ENCODE measurements around the gene RPL13. TPM values are rescaled to one million over a fixed set of nuclear protein-coding genes. Genes with fewer than 3 reads are reported as not detected.
"Not testable (repeated sequence)": the region's sequence is repeated elsewhere in the genome, so short reads cannot be mapped to it uniquely, and the experiment has no call there.

The RPL13 gene
- total RNA-seq, 4 donors from 2014 or later, result 2,633 to 11,472 (median 5,632) TPM

GRCh38 chr16:89586218-89586617 is 25.7 kb downstream of the RPL13 start:
- H3K4me3 ChIP-seq, result no peak overlapping the region
- intact Hi-C loops (cut with DNase I; ENCODE audit: low total_unique reads), result no loop called here
- no peak overlapping the region for H3K27ac ChIP-seq

GRCh38 chr16:89586853-89587252 is 26.4 kb downstream of the RPL13 start:
- Histone ChIP-seq H3K36me3 (no peaks in the 10 kb centered on the region), H3K9me3 (no peaks in the 10 kb centered on the region), H3K27ac (no peak overlapping the region), H3K4me3 (no peak overlapping the region), H3K27me3 (no peaks in the 10 kb centered on the region), H3K4me1 (no peaks in the 10 kb centered on the region)
- DNase-seq, result no peak
- intact Hi-C loops (cut with DNase I; ENCODE audit: low total_unique reads), result no loop called here
- TF ChIP-seq CTCF (IDR thresholded peaks at IDR 0.05), result no peak

More at GRCh38 chr16:89586218-89586617, 25.7 kb downstream of the RPL13 start:
- H3K4me1 ChIP-seq, result no peaks in the 10 kb centered on the region
- TF ChIP-seq CTCF (IDR thresholded peaks at IDR 0.05) (no peak), POLR2A (IDR thresholded peaks at IDR 0.05) (no peak)
- H3K9me3 ChIP-seq, result no peaks in the 10 kb centered on the region
- DNase-seq, result no peak
- no peaks in the 10 kb centered on the region for H3K36me3 ChIP-seq
- H3K27me3 ChIP-seq, result no peaks in the 10 kb centered on the region

GRCh38 chr16:89587676-89588075 is 27.2 kb downstream of the RPL13 start:
- intact Hi-C loops (cut with DNase I; ENCODE audit: low total_unique reads); H3K9me3 ChIP-seq; H3K36me3 ChIP-seq; DNase-seq; H3K4me1 ChIP-seq; H3K4me3 ChIP-seq; H3K27ac ChIP-seq; H3K27me3 ChIP-seq: not testable (repeated sequence)

GRCh38 chr16:89588413-89589109 is 28.1 kb downstream of the RPL13 start:
- H3K27ac ChIP-seq, result no peak overlapping the region
- DNase-seq, result no peak
- intact Hi-C loops (cut with DNase I; ENCODE audit: low total_unique reads), result no loop called here
- H3K4me1 ChIP-seq, result no peaks in the 10 kb centered on the region
- TF ChIP-seq CTCF (IDR thresholded peaks at IDR 0.05), result no peak
- TF ChIP-seq POLR2A (IDR thresholded peaks at IDR 0.05), result no peak
- H3K36me3 ChIP-seq, result no peaks in the 10 kb centered on the region
- no peak overlapping the region for H3K4me3 ChIP-seq
- H3K27me3 ChIP-seq, result no peaks in the 10 kb centered on the region
- H3K9me3 ChIP-seq, result no peaks in the 10 kb centered on the region

GRCh38 chr16:89589241-89589926 is 28.9 kb downstream of the RPL13 start:
- DNase-seq, result no peak
- no peaks in the 10 kb centered on the region for H3K9me3 ChIP-seq
- H3K27ac ChIP-seq, result no peak overlapping the region
- no peaks in the 10 kb centered on the region for H3K27me3 ChIP-seq
- no peaks in the 10 kb centered on the region for H3K36me3 ChIP-seq
- H3K4me1 ChIP-seq, result no peaks in the 10 kb centered on the region
- intact Hi-C loops (cut with DNase I; ENCODE audit: low total_unique reads), result no loop called here
- H3K4me3 ChIP-seq, result no peak overlapping the region
- no peak for TF ChIP-seq POLR2A (IDR thresholded peaks at IDR 0.05)
- TF ChIP-seq CTCF (IDR thresholded peaks at IDR 0.05), result no peak

All from uterus (tissue), 4 donors.